LNCaP clone FGC (cell line): Measurements from ENCODE around the gene MYOT.
"Not testable (repeated sequence)": the region's sequence is repeated elsewhere in the genome, so short reads cannot be mapped to it uniquely, and the experiment has no call there.

Experiments used
- DNase-seq: peaks from one replicate; pipeline ENCODE4 v3.0.0-alpha.2; 2011; ENCODE audit warnings: low read depth
- H3K4me3 ChIP-seq: 2 replicates; pipeline ENCODE4 v1.5.1; 2011; ENCODE audit warnings: mild to moderate bottlenecking, low read depth, low read length, control low read depth
- CTCF ChIP-seq: IDR thresholded peaks from 2 replicates; pipeline ENCODE4 v1.5.1; 2012; ENCODE audit warnings: mild to moderate bottlenecking; ENCODE audit not compliant: control insufficient read depth, insufficient read depth; ENCODE audit errors: extremely low read depth

MYOT gene

GRCh38 chr5:137847687-137848086 lies 20.0 kb upstream of the MYOT start:
- no peak overlapping the region for H3K4me3 ChIP-seq
- TF ChIP-seq CTCF: no peak
- no peak for DNase-seq

GRCh38 chr5:137853165-137853564 lies 14.5 kb upstream of the MYOT start:
- not testable (repeated sequence) for H3K4me3 ChIP-seq, DNase-seq

DNA sequence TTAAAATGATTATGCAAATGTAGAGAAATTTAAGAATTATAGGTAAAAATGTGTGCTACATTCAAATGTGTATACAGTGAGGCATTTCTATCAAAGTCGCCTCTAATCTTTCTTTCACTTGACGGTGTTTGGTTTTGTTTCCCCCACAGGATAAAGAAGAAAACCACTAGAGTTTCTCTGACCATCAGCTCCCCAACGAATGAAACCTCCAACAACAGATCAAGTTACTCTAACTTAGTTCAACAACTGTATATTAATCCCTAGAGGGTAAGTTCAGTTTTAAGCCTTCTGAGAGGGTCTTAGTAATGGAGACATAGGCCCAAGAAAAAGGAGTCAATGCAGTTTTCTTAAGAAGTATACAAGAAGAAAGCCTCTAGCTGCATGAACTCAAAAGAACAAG lies 11.5 kb upstream of the MYOT start:
- DNase-seq: no peak
- TF ChIP-seq CTCF: no peak
- H3K4me3 ChIP-seq: no peak overlapping the region

DNA sequence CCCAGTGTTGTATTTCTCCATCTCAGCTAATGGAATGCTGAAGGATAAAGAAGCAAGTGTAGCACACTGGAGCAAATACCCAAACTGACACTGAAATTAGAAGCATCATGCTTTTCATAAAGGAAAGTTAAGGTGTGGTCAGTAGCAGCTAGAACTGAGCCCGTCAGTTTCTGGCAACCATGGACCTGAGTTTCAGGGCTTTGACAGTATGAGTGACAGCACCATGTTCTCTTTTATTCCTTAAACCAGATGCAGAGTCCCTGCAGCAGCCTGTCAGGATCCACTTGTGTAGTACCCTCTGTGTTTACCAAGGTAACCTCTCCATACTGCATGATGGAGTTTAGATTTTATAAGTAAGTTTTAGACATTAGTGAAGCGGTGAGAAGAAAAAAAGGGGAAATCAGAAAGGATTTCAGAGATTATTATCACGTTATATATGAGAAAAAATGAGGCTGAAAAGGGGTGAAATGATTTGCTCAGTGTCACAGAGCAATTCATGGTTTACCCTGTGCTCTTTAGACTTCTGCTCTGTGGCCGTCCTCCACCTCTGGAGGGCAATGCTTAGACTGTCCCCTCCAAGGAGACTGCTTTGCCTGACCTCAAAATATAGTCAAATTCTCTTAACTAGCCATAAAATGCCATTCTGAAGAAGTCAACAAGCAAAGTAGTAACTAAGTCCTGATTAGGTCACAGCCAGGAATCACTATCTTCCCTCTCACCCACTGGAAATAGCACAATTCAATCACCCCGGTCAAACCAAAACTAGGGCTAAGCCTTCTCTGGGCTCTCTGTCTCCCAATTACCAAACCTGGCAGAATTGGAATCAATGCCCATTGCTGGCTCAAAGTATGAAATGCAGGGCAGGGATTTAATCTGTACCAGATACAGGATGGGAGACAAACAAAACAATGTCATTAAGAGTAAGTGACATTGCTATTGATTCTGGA lies 10.5 kb upstream of the MYOT start:
- no peak overlapping the region for H3K4me3 ChIP-seq
- TF ChIP-seq CTCF: no peak
- DNase-seq: no peak

DNA sequence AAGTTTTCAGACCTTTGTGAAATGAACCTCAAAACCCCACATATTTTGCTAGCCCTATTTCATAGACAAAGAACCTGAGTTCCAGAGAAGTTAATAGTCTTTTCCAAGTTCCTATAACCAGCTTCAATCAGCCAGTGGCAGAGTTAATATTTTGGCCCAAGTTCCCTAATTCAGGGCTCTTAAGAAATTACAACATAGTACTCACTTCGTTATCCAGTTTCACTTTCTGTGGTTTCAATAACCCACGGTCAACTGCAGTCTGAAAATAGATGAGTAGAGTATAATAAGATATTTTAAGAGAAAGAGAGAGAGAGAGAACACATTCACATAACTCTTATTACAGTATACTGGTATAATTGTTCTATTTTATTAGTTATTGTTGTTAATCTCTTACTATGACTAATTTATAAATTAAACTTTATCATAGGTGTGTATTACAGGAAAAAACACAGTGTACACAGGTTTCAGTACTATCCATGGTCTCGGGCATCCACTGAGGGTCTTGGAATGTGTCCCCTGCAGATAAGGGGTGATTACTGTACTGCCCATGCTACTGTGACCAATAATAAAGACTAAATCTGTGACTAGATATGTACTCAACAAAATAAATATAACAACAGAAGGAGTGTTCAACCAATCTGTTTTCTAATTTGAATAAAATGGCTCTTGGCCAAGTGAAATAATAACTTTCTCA lies 9.3 kb upstream of the MYOT start:
- no peak for TF ChIP-seq CTCF
- no peak for DNase-seq
- no peak overlapping the region for H3K4me3 ChIP-seq

DNA sequence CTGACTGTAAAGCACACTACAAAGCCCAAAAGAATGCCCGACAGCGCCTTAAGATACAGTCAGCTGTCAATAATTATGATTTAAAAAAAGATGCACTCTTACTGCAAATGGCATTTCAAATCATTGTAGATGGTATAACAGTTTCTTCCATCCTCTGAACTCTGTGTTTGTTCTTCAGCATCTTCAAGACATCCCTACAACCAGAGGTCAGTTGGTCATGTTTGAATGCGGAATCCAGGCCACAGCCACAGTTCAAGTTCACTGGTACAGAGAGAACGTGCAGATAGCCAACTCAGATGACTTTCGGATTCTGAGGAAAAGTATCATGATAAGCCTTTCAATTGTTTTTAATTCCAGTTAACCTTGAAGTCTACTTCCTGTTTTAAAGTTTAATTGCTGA lies 8.7 kb upstream of the MYOT start:
- no peak overlapping the region for H3K4me3 ChIP-seq
- no peak for TF ChIP-seq CTCF
- DNase-seq: no peak

- DNase-seq: no peak
- H3K4me3 ChIP-seq: no peak overlapping the region
- no peak for TF ChIP-seq CTCF
These were observed 5.4 kb upstream of the MYOT start for GRCh38 chr5:137862251-137862650.

GRCh38 chr5:137863653-137864052 lies 4.0 kb upstream of the MYOT start:
- not testable (repeated sequence) for H3K4me3 ChIP-seq, DNase-seq
